AG04449 (cell line): ENCODE data around the gene BRF1.
A peak's percentile ranks its signal among the peaks of the same experiment; 100 is the strongest.

Experiments used
- CTCF ChIA-PET: fragments of 350-600 bp; formaldehyde crosslinking; extraction: SDS; loops from one replicate; lab custom pipeline; 2021; ENCODE audit warnings: antibody characterized with exemption; lab: Yijun Ruan, JAX
- POLR2A ChIA-PET: fragments of 400-600, 350-600 bp; formaldehyde crosslinking; extraction: SDS; loops from one replicate; lab custom pipeline; 2020; ENCODE audit warnings: antibody characterized with exemption, inconsistent platforms; lab: Yijun Ruan, JAX
- DNase-seq: peaks from one replicate; pipeline ENCODE4 v3.0.0-alpha.2; 2010; ENCODE audit warnings: low read depth, low spot score
- H3K4me3 ChIP-seq: 2 replicates; pipeline ENCODE4 v1.5.1; 2011; ENCODE audit warnings: low read depth, mild to moderate bottlenecking, control low read depth, low read length
- TF ChIP-seq, protein P1 (sequence below): IDR thresholded peaks from one replicate; pipeline ENCODE4 v1.5.1; 2011; ENCODE audit warnings: mild to moderate bottlenecking, moderate library complexity, low read length, control low read depth, inconsistent platforms; ENCODE audit not compliant: insufficient read depth; ENCODE audit errors: missing control alignments

Gene BRF1

DNA sequence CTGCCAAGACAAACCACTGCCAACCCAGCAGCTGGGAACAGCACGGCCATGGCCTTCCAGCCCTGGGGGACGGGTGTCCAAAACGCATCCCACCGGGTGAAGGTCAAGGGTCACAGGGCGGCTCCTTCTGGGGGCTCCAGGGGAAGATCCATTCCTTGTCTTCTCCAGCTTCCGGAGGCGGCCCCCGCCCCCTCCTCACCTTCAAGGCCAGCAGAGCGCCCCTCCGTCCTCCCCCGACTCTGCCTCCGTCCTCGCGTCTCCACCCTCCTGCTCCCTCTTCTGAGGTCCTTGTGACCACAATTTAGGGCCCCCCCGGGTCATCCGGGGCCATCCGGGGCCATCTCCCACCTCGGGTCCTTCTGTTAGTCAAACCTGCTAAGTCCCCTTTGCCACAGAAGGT lies 115.8 kb downstream of the BRF1 start:
- H3K4me3 ChIP-seq = no peak overlapping the region
- TF ChIP-seq, protein P1, sequence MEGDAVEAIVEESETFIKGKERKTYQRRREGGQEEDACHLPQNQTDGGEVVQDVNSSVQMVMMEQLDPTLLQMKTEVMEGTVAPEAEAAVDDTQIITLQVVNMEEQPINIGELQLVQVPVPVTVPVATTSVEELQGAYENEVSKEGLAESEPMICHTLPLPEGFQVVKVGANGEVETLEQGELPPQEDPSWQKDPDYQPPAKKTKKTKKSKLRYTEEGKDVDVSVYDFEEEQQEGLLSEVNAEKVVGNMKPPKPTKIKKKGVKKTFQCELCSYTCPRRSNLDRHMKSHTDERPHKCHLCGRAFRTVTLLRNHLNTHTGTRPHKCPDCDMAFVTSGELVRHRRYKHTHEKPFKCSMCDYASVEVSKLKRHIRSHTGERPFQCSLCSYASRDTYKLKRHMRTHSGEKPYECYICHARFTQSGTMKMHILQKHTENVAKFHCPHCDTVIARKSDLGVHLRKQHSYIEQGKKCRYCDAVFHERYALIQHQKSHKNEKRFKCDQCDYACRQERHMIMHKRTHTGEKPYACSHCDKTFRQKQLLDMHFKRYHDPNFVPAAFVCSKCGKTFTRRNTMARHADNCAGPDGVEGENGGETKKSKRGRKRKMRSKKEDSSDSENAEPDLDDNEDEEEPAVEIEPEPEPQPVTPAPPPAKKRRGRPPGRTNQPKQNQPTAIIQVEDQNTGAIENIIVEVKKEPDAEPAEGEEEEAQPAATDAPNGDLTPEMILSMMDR = no peak
- DNase-seq = no peak
- ChIA-PET POLR2A (no interaction called here), CTCF (no interaction called here)

DNA sequence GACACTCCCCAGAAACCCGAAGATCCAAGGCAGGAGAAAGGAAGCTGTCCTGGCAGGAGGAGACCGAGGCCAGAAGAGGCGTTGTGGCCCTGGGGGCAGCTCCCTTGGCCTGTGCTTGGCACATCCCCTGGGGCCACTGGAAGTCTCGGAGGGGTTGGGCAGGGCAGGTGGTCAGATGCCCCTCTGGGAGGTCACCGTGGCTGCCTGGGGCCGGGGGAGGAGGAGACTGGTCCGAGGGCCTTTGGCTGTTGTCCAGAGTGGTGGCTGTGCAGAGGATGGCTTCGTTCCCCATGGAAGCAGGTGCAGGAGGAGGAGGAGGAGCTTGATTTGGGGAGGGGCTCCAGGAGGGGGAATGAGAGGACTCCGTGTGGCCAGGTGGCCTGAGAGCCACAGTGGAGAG lies 116.3 kb downstream of the BRF1 start:
- POLR2A ChIA-PET = no interaction called here
- CTCF ChIA-PET = no interaction called here
- no peak overlapping the region for H3K4me3 ChIP-seq
- DNase-seq = no peak
- TF ChIP-seq, protein P1 = no peak

DNA sequence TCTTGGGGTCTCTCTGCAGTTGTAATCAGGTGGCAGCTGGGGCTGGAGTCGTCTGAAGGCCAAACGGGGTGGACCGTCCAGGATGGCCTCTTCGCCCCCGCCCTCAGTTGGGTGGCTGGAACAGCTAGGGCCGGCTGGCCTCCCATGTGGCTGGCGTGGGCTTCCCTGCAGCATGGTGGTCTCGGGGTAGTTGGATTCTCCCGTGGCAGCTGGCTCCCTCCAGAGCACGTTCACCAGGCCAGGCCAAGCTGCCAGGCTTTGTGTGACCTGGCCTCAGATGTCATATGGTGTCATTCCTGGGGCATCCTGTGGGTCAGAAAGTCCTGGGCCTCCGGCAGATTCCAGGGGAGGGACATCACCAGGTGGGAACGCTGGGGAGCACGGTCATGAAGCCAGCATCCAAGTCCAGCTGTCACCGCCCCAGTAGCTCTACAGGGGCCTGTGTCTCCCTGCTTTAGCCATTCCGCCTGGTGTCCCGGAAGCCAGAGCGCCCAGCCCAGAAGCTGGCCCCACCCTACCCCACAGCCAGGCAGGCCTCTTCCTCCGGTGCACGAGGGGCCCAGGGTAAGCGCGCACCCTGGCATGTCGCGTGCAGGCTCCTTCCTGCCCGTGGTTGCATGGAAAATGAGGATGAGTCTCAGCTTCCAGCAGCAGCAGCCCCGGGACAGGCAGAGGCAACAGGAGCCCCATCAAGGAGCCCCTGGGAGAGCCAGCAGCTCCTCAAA lies 118.3 kb downstream of the BRF1 start:
- CTCF ChIA-PET = interaction anchor here (0.7 to 1.4 kb wide), 3 partner anchors 21 to 118 kb away, joined by 3 to 4 read pairs (median 3); partner anchors contain the start of gene BRF1
- POLR2A ChIA-PET = no interaction called here
- DNase-seq = no peak
- H3K4me3 ChIP-seq = no peak overlapping the region
- TF ChIP-seq, protein P1 = no peak

DNA sequence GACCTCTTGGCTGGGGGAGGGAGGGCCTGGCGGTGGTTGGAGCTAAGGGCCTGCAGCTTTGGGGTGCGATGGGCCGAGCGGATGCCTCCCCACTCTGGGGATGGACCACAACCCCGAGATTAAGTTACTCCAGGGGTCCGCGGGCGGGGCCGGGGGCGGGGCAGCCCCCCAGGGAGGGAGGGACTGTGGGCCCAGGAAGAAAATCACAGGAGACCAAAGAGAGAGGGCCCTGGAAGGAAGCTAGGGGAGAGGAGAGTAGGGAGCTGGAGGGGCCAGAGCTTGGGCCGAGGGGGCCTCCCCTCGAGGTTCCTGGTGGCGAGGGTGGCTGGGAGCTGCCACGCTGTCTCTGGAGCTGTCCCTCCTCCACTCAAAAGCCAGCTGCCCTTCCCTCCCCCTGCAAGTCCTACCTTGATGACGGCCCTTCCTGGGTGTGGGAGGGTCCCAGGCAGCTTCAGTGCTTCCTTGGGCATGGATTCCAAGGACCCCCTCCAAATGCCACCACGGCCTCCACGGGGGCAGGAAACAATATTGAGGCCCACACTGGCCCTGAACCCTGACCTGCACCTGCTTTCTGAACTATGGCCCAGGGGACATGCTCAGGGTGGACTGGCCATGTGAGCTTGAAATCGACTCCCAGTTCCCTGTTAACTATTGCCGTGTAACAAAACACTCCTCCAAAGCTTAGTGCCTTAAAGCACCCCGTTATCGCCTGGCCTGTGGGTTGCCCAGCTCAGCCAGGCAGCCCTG lies 119.1 kb downstream of the BRF1 start:
- H3K4me3 ChIP-seq = no peak overlapping the region
- ChIA-PET CTCF (interaction anchor here (0.7 to 2.7 kb wide), 5 partner anchors 11 to 119 kb away, joined by 3 to 12 read pairs (median 4); partner anchors contain the start of gene BRF1), POLR2A (no interaction called here)
- TF ChIP-seq, protein P1 = no peak
- no peak for DNase-seq

DNA sequence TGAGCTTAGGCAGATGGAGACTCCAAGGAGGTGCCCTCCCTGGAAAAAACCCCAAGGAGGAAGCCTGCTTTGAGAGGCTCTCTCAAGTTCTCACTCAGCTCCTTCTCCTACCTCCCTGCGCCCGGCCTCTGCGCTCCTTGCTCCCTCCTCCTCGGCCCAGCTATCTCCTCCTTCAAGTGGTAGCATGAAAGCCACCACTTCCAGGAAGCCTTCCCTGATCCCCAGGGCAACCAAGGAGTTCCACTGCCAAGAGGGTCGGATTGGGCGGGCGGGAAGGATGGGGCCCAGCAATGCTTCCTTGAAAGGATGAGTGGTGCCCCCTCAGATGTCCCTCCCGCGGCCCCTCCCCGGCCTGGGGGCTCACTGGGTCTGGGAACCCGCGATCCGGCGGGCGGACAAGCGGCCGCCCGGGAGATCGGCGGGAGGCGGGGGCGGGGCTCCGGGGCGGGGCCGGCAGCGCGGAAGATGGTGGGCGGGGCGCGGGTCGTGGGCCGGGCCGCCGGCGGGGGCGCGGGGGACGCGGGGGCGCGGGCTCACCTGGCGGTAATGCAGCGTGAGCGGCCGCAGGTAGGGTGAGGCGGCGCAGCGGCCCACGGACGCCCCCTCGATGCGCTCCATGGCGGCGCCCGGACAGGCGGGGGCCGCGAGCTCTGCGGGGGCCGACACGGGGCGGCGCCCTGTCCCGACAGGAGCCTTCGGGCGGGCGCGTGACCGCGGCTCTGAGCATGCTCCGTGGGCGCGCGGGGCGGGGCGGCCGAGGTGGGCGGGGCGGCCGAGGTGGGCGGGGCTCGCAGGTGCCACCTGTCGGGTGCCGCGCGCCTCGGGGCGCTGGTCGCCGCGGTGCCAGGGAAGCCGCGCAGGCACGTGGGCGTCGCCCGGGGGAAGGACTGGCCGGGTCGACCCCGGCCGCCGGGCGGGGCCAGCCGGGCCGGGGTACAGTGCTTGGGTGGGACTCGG lies 119.9 kb downstream of the BRF1 start, which contains the start of gene NUDT14:
NUDT14 (minus strand) TSS at position 721 of the 957 bp plus-strand sequence; CDS start at position 618, 103 bp downstream.
- H3K4me3 ChIP-seq = peak within 1 kb of the TSS; percentile 54
- TF ChIP-seq, protein P1 = no peak
- POLR2A ChIA-PET = interaction anchor here (0.6 kb wide), 1 partner anchor 120 kb away, joined by 3 read pairs; the partner anchor contains the start of gene BRF1

More for the DNA sequence above, 119.9 kb downstream of the BRF1 start, which contains the start of gene NUDT14:
- no peak for DNase-seq
- CTCF ChIA-PET = interaction anchor here (1.0 to 2.7 kb wide), 6 partner anchors 9 to 91 kb away, joined by 4 to 12 read pairs (median 6); no protein-coding TSS in a partner anchor
